ENCODE results near the gene FAM200A. TPM values are rescaled to one million over a fixed set of nuclear protein-coding genes. Genes with fewer than 3 reads are reported as not detected.
A peak's percentile ranks its signal among the peaks of the same experiment; 100 is the strongest.
"Not testable (repeated sequence)": the region's sequence is repeated elsewhere in the genome, so short reads cannot be mapped to it uniquely, and the experiment has no call there.

Gene FAM200A
- total and polyA plus RNA-seq, 12 donors: 4.0 to 10.7 (median 7.3) TPM

DNA sequence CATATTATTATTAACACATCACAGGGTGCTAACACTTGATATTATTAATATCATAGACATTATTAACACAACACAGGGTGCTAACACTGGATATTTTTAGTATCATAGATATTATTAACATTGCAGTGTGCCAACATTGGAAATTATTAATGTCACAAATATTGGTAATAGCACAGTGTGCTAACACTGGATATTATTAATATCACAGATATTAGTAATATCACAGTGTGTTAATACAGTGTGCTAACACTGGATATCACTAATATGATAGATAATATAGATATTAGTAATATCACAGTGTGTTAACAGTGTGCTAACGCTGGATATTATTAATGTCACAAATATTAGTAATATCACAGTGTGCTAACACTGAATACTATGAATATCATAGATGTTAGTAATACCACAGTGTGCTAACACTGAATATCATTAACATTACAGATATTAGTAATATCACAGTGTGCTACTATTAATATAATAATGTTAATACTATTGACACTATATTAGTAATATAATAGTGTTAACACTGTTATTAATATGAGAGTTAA lies 44.6 kb upstream of the FAM200A start:
- Histone ChIP-seq H3K36me3 (replicated peaks in 1 of 2) (no peaks in the 10 kb centered on the region), H3K9me3 (replicated peaks in 1 of 3) (no peaks in the 10 kb centered on the region), H3K4me3 (no peak overlapping the region), H3K27ac (no peak overlapping the region), H3K4me1 (replicated peaks in 1 of 2) (no peaks in the 10 kb centered on the region), H3K27me3 (no peaks in the 10 kb centered on the region)
- TF ChIP-seq POLR2A (IDR thresholded peaks at IDR 0.05) (no peak), CTCF (IDR thresholded peaks at IDR 0.05) (no peak)
- WGBS, 4 donors: 81 to 95% (median 90%) methylated on average over 1 of the region's 1 CpG
- intact Hi-C loops (cut with DNase I): no loop called here
- DNase-seq: no peak

GRCh38 chr7:99594948-99595745 lies 43.2 kb upstream of the FAM200A start:
- no peak for DNase-seq
- Histone ChIP-seq H3K36me3 (replicated peaks in 1 of 2) (no peaks in the 10 kb centered on the region), H3K9me3 (replicated peaks in 1 of 3) (no peaks in the 10 kb centered on the region), H3K27ac (no peak overlapping the region), H3K27me3 (no peaks in the 10 kb centered on the region), H3K4me3 (no peak overlapping the region), H3K4me1 (replicated peaks in 1 of 2) (no peaks in the 10 kb centered on the region)
- TF ChIP-seq POLR2A (IDR thresholded peaks at IDR 0.05) (no peak), CTCF (IDR thresholded peaks at IDR 0.05) (no peak)
- intact Hi-C loops (cut with DNase I): no loop called here
- WGBS, 4 donors: 78 to 83% (median 82%) methylated on average over 7 of the region's 7 CpGs

DNA sequence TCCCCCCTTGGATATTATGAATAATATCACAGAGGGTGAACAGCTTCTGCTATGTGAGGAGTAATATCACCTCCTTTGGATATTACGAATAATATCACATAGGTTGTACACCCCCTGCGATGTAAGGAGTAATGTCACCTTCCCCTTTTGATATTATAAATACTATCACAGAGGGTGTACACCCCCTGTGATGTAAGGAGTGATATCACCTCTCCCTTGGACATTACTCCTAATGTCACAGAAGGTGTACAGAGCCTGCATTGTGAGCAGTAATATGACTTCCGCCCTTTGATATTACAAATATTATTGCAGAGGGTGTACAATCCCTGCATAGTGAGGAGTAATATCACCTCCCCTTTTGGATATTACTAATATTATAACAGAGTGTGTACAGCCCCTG lies 37.0 kb upstream of the FAM200A start:
- no peak for DNase-seq
- H3K36me3 ChIP-seq (replicated peaks in 1 of 2): no peaks in the 10 kb centered on the region
- no peaks in the 10 kb centered on the region for H3K27me3 ChIP-seq
- intact Hi-C loops (cut with DNase I): no loop called here
- TF ChIP-seq POLR2A (IDR thresholded peaks at IDR 0.05) (no peak), CTCF (IDR thresholded peaks at IDR 0.05) (no peak)
- 69 to 85% (median 76%) methylated on average over 3 of the region's 3 CpGs for WGBS, 4 donors
- no peak overlapping the region for H3K27ac ChIP-seq
- no peaks in the 10 kb centered on the region for H3K9me3 ChIP-seq (replicated peaks in 1 of 3)
- no peak overlapping the region for H3K4me3 ChIP-seq
- no peaks in the 10 kb centered on the region for H3K4me1 ChIP-seq (replicated peaks in 1 of 2)

DNA sequence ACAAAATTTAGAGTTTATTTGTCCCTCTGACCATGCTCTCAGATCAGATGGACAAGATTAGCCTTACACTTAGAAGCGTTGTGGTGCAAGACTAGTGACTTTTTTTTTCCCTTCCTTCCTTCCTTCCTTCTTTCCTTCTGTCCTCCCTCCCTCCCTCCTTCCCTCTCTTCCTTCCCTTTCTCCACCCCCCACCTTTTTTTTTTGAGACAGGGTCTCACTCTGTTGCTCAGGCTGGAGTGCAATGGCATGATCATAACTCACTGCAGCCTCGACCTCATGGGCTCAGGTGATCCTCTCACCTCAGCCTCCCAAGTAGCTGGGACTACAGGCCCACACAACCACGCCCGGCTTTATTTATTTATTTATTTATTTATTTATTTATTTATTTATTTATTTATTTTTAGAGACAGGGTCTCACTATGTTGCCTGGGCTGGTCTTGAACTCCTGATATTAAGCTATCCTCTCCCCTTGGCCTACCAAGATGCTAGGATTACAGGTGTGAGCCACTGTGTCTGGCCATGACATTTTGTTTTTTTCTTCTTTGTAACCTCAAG lies 28.9 kb upstream of the FAM200A start:
- H3K4me3 ChIP-seq: peak overlapping the region in 1 of 4 donors; percentile 86
- H3K27ac ChIP-seq; H3K27me3 ChIP-seq; H3K9me3 ChIP-seq (replicated peaks in 1 of 3); DNase-seq; intact Hi-C loops (cut with DNase I); H3K36me3 ChIP-seq (replicated peaks in 1 of 2): not testable (repeated sequence)
- H3K4me1 ChIP-seq (replicated peaks in 1 of 2): peaks cover 0 to 14% of the 10 kb centered on the region in 2 donors
- 50 to 59% (median 54%) methylated on average over 4 of the region's 4 CpGs for WGBS, 4 donors

Data from adrenal gland (tissue), 12 donors.